ACHN (cell line): ENCODE results near the gene NUDT5.
A peak's percentile ranks its signal among the peaks of the same experiment; 100 is the strongest.

Source experiments
- DNase-seq: peaks from one replicate; pipeline ENCODE4 v3.0.0-alpha.2; 2015
- in situ Hi-C: cut with HindIII; loops from 2 replicates; pipeline ENCODE4 v1.10.0; 2017; ENCODE audit warnings: low sequenced_read_pairs, low pct_ligation_motif_present, low pct_unique_long_range_greater_than_20kb

Gene NUDT5

GRCh38 chr10:12212454-12212853, 16.8 kb upstream of the NUDT5 start:
- in situ Hi-C loops, result no loop called here
- no peak for DNase-seq

GRCh38 chr10:12208460-12208859, 12.8 kb upstream of the NUDT5 start:
- no peak for DNase-seq
- in situ Hi-C loops, result no loop called here

- no peak for DNase-seq
- in situ Hi-C loops, result no loop called here
Observed at GRCh38 chr10:12207114-12207513, 11.4 kb upstream of the NUDT5 start.

- in situ Hi-C loops, result no loop called here
Observed at GRCh38 chr10:12205082-12205481, 9.4 kb upstream of the NUDT5 start.

GRCh38 chr10:12202226-12202625, 6.5 kb upstream of the NUDT5 start:
- no peak for DNase-seq
- in situ Hi-C loops, result no loop called here

More at GRCh38 chr10:12205082-12205481, 9.4 kb upstream of the NUDT5 start:
- DNase-seq, result no peak

GRCh38 chr10:12201543-12201942, 5.9 kb upstream of the NUDT5 start:
- in situ Hi-C loops, result no loop called here
- no peak for DNase-seq

- in situ Hi-C loops, result no loop called here
- no peak for DNase-seq
Observed at GRCh38 chr10:12200850-12201249, 5.2 kb upstream of the NUDT5 start.

- in situ Hi-C loops, result no loop called here
- no peak for DNase-seq
Observed at GRCh38 chr10:12198156-12198555, 2.5 kb upstream of the NUDT5 start.

GRCh38 chr10:12196531-12197211, 980 bp upstream of the NUDT5 start:
- in situ Hi-C loops, result no loop called here

GRCh38 chr10:12195281-12195602, 449 bp downstream of the NUDT5 start:
- in situ Hi-C loops, result no loop called here
- DNase-seq, result no peak

More at GRCh38 chr10:12196531-12197211, 980 bp upstream of the NUDT5 start:
- DNase-seq, result no peak

- DNase-seq, result peak; percentile 29
- in situ Hi-C loops, result no loop called here
Observed at GRCh38 chr10:12194752-12195271, 879 bp downstream of the NUDT5 start.

- DNase-seq, result no peak
- in situ Hi-C loops, result no loop called here
Observed at GRCh38 chr10:12193193-12193592, 2.5 kb downstream of the NUDT5 start.

GRCh38 chr10:12191715-12192114, 4.0 kb downstream of the NUDT5 start:
- in situ Hi-C loops, result no loop called here
- no peak for DNase-seq

GRCh38 chr10:12189426-12189825, 6.3 kb downstream of the NUDT5 start:
- no peak for DNase-seq
- in situ Hi-C loops, result no loop called here

- DNase-seq, result no peak
- in situ Hi-C loops, result no loop called here
Observed at GRCh38 chr10:12188656-12189055, 7.0 kb downstream of the NUDT5 start.

- DNase-seq, result no peak
- in situ Hi-C loops, result no loop called here
Observed at GRCh38 chr10:12187321-12187905, 8.3 kb downstream of the NUDT5 start.

GRCh38 chr10:12186323-12186722, 9.4 kb downstream of the NUDT5 start:
- DNase-seq, result no peak
- in situ Hi-C loops, result no loop called here

- DNase-seq, result no peak
- in situ Hi-C loops, result no loop called here
Observed at GRCh38 chr10:12184165-12184564, 11.5 kb downstream of the NUDT5 start.

GRCh38 chr10:12181065-12181775, 14.5 kb downstream of the NUDT5 start:
- in situ Hi-C loops, result no loop called here
- no peak for DNase-seq
